K562 (cell line): Measurements from ENCODE around the gene LSR. TPM values are rescaled to one million over a fixed set of nuclear protein-coding genes. Genes with fewer than 3 reads are reported as not detected.
A peak's percentile ranks its signal among the peaks of the same experiment; 100 is the strongest.

ENCODE experiments used
- ATAC-seq: fragments of 200-7000 bp; cut with Tn5 transposase; 3 replicates; pipeline ENCODE4 v1.9.1; 2020; ENCODE audit warnings: moderate library complexity
- BruUV-seq: library from RNA; stranded (reverse); fragments of 400-500 nt; replicated peaks from 2 replicates; lab custom pipeline; 2021; lab: Mats Ljungman, UMichigan
- CTCF ChIA-PET: fragments of 300-600 bp; formaldehyde crosslinking; extraction: SDS; loops from one replicate; lab custom pipeline; 2021; ENCODE audit warnings: low intra/inter-chr PET ratio; lab: Yijun Ruan, JAX
- POLR2A ChIA-PET: fragments of 300-600, 350-650 bp; sonication (Branson Sonifier 250); formaldehyde crosslinking; extraction: SDS; loops from one replicate; lab custom pipeline; 2021; ENCODE audit warnings: antibody characterized with exemption, inconsistent platforms; lab: Yijun Ruan, JAX
- DNase-seq, 4 experiments: peaks; one replicate each; pipeline versions ENCODE4 v3.0.0 to v3.0.0-alpha.2; 2011 to 2018; ENCODE audit warnings: low spot score in 3 of 4, mixed read lengths in 3 of 4; ENCODE audit errors: extremely low read depth in 1 of 4
- FAIRE-seq: peaks from 2 replicates; lab custom pipeline; 2011; peaks lifted over from hg19 to GRCh38; lab: Jason Lieb, UNC
- H2AFZ ChIP-seq: 2 replicates; pipeline ENCODE4 v1.6.0; 2011; ENCODE audit warnings: low read depth, low read length, control low read depth, inconsistent platforms
- H3K27ac ChIP-seq: fragments of 200-600 bp; 3 replicates; pipeline ENCODE4 v1.8.0; 2011; ENCODE audit warnings: low read depth, mild to moderate bottlenecking, control low read depth, inconsistent platforms, low read length, moderate library complexity, mixed read lengths; ENCODE audit errors: extremely low read depth
- H3K27me3 ChIP-seq, 2 experiments: fragments of 300-600 bp in 1 of 2; 2 replicates in 1 of 2; 3 replicates in 1 of 2; pipeline versions ENCODE4 v1.6.0 to v1.8.0; 2011; ENCODE audit warnings: inconsistent platforms in 2 of 2, low read length in 2 of 2, mild to moderate bottlenecking in 1 of 2, mixed read lengths in 1 of 2, moderate library complexity in 1 of 2; ENCODE audit not compliant: control insufficient read depth in 2 of 2, insufficient read depth in 2 of 2
- H3K36me3 ChIP-seq: fragments of 300-600 bp; 3 replicates; pipeline ENCODE4 v1.8.0; 2011; ENCODE audit warnings: mild to moderate bottlenecking, low read length, inconsistent platforms; ENCODE audit not compliant: control insufficient read depth, insufficient read depth
- H3K4me1 ChIP-seq, 2 experiments: fragments of 200-600 bp in 1 of 2; replicated peaks in 1 of 2; 2 replicates in 1 of 2; 3 replicates in 1 of 2; pipeline versions ENCODE4 v1.5.1 to v1.8.0; 2011; ENCODE audit warnings: inconsistent platforms in 2 of 2, low read length in 2 of 2, mild to moderate bottlenecking in 1 of 2, mixed read lengths in 1 of 2, moderate library complexity in 1 of 2; ENCODE audit not compliant: control insufficient read depth in 2 of 2, insufficient read depth in 2 of 2
- H3K4me2 ChIP-seq: 2 replicates; pipeline ENCODE4 v1.6.1; 2011; ENCODE audit warnings: low read length, control low read depth, inconsistent platforms, mixed read lengths; ENCODE audit not compliant: insufficient read depth
- H3K4me3 ChIP-seq: fragments of 200-600 bp; sonication (generic), shearing (Covaris generic); 2 replicates; pipeline ENCODE4 v1.5.1; 2016; ENCODE audit warnings: control low read depth, inconsistent platforms
- H3K79me2 ChIP-seq: fragments of 200-600 bp; 3 replicates; pipeline ENCODE4 v1.8.0; 2011; ENCODE audit warnings: low read length, inconsistent platforms; ENCODE audit not compliant: control insufficient read depth, insufficient read depth
- H3K9ac ChIP-seq, 2 experiments: 2 replicates each; pipeline versions ENCODE4 v1.6.0 to v1.6.1; 2011; ENCODE audit warnings: low read depth in 2 of 2, low read length in 2 of 2, control low read depth in 1 of 2, inconsistent platforms in 1 of 2, mild to moderate bottlenecking in 1 of 2, mixed read lengths in 1 of 2; ENCODE audit not compliant: insufficient read depth in 1 of 2
- H3K9me1 ChIP-seq: one replicate; pipeline ENCODE4 v1.6.0; 2011; ENCODE audit warnings: inconsistent platforms, mild to moderate bottlenecking, low read length, moderate library complexity; ENCODE audit not compliant: control insufficient read depth, insufficient read depth
- H3K9me3 ChIP-seq: replicated peaks from 2 replicates; pipeline ENCODE4 v1.5.1; 2011; ENCODE audit warnings: low read depth, low read length, inconsistent platforms; ENCODE audit not compliant: control insufficient read depth, insufficient read depth
- H4K20me1 ChIP-seq: replicated peaks from 2 replicates; pipeline ENCODE4 v1.6.1; 2011; ENCODE audit warnings: low read length, inconsistent platforms, mixed read lengths; ENCODE audit not compliant: control insufficient read depth, insufficient read depth
- BRD4 ChIP-seq: fragments of 200-600 bp; sonication (generic); IDR thresholded peaks from 2 replicates; pipeline ENCODE4 v1.6.1; 2017; ENCODE audit warnings: inconsistent platforms
- CBX8 ChIP-seq: fragments of 200-600 bp; sonication (generic); IDR thresholded peaks from 2 replicates; pipeline ENCODE4 v1.6.1; 2012; ENCODE audit warnings: borderline replicate concordance, mixed run types, low read depth, mild to moderate bottlenecking, moderate library complexity, mixed read lengths, low read length, control low read depth, inconsistent platforms; ENCODE audit not compliant: poor library complexity, severe bottlenecking; ENCODE audit errors: extremely low read depth
- EGR1 ChIP-seq: fragments of 450-650 bp; conservative IDR thresholded peaks from 2 replicates; pipeline ENCODE4 v1.6.1; 2017; ENCODE audit warnings: mild to moderate bottlenecking
- MEIS2 ChIP-seq: fragments of 450-650 bp; IDR thresholded peaks from 2 replicates; pipeline ENCODE4 v1.6.1; 2014; ENCODE audit warnings: mild to moderate bottlenecking; ENCODE audit not compliant: partially characterized antibody
- PKNOX1 ChIP-seq: fragments of 450-650 bp; IDR thresholded peaks from 2 replicates; pipeline ENCODE4 v1.6.1; 2016
- WGBS: fragments of 100-300 bp; shearing (Covaris generic); methylation state at CpG from one replicate; pipeline ENCODE4 v1.1.6; 2016; ENCODE audit warnings: low coverage, mixed read lengths; ENCODE audit not compliant: insufficient coverage; ENCODE audit errors: missing lambda C conversion rate; 5-methylcytosine and 5-hydroxymethylcytosine counted together
- in situ Hi-C: fragments of 300-500 bp; cut with MboI; formaldehyde crosslinking; loops from 4 replicates; pipeline ENCODE4 v1.15.0; 2018; ENCODE audit warnings: inconsistent platforms, mixed read lengths
- intact Hi-C: fragments of 100-400 bp; cut with micrococcal nuclease; formaldehyde crosslinking; loops from 2 replicates; pipeline ENCODE4 v1.14.2; 2022
- polyA plus RNA-seq, 8 experiments: library from polyadenylated mRNA; depleted of rRNA in 4 of 8; stranded (reverse) in 5 of 8; unstranded in 3 of 8; fragments of >200 nt; fragmentation: Nextera tagmentation in 2 of 8; fragmentation: Illumina TruSeq in 1 of 8; extraction: Ambion mirVana in 2 of 8; extraction: Trizol in 1 of 8; gene quantifications; 2 replicates each; pipeline versions ENCODE4 v1.2.1 to v1.2.3, GENCODE V29; 2011 to 2014; ENCODE audit warnings: inconsistent platforms in 1 of 8, missing spikeins in 1 of 8
- total RNA-seq, 7 experiments: library from RNA; depleted of rRNA in 6 of 7; stranded (reverse); fragments of >200 nt in 6 of 7; fragmentation: Illumina TruSeq in 2 of 7; extraction: Trizol in 2 of 7; gene quantifications; 2 replicates each; pipeline versions ENCODE4 v1.2.1 to v1.2.3, GENCODE V29; 2011 to 2021; ENCODE audit warnings: low replicate concordance in 1 of 7

The LSR gene
- total and polyA plus RNA-seq, 9 of the 15 experiments (the other 6 are each of a cell fraction or from before 2014, with no cell fraction given): 0.44 to 87.9 (median 28.0) TPM

GRCh38 chr19:35311901-35312665 lies 63.3 kb downstream of the LSR start (continued):
- no peak for TF ChIP-seq CBX8
- TF ChIP-seq, all 486 proteins: peak for 0

- H3K9ac ChIP-seq: peak overlapping the region in 1 of 2 experiments; percentile 73; a peak in 2 of 4 replicates
- H3K4me2 ChIP-seq: no peak overlapping the region
- H3K4me1 ChIP-seq: peaks cover 47 to 70% of the 10 kb centered on the region in 2 experiments
- FAIRE-seq (no peak), DNase-seq (peak in 1 of 4 experiments; percentile 12), ATAC-seq (no peak)
- CTCF ChIA-PET: no interaction called here
- no peak overlapping the region for H3K4me3 ChIP-seq
- POLR2A ChIA-PET: interaction anchor here (0.6 kb wide), 1 partner anchor 187 kb away, joined by 3 read pairs; no protein-coding TSS in a partner anchor
- H4K20me1 ChIP-seq: no peaks in the 10 kb centered on the region
- no peak overlapping the region; the same call in 2 of the 3 replicates for H3K27ac ChIP-seq
- in situ Hi-C loops (no loop called here), intact Hi-C loops (no loop called here)
- H3K27me3 ChIP-seq: no peaks in the 10 kb centered on the region
- H3K79me2 ChIP-seq: peaks cover 10% of the 10 kb centered on the region; the same call in 2 of the 3 replicates
- no peak overlapping the region for H2AFZ ChIP-seq
- 67% methylated on average over 7 of the region's 7 CpGs for WGBS
- 0 out of 2 replicates have a peak, but pooled peaks have one; percentile 15 for TF ChIP-seq EGR1
- peak; percentile 44; the same call in 1 of the 2 replicates for TF ChIP-seq PKNOX1
- TF ChIP-seq MEIS2: peak; percentile 54
- TF ChIP-seq BRD4: no peak
- no peaks in the 10 kb centered on the region for H3K9me1 ChIP-seq
- H3K36me3 ChIP-seq: no peaks in the 10 kb centered on the region
- BruUV-seq: no TSS peak
- H3K9me3 ChIP-seq: no peaks in the 10 kb centered on the region
Measured at GRCh38 chr19:35313587-35313986, 64.8 kb downstream of the LSR start.
